HTR-8/SVneo (cell line): ENCODE results near the gene SLBP.

ENCODE experiments used
- DNase-seq: peaks from one replicate; pipeline ENCODE4 v3.0.0; 2011; ENCODE audit warnings: low spot score, mixed read lengths; ENCODE audit not compliant: insufficient read length
- FAIRE-seq: peaks from 2 replicates; lab custom pipeline; 2011; peaks lifted over from hg19 to GRCh38; lab: Jason Lieb, UNC

The SLBP gene

DNA sequence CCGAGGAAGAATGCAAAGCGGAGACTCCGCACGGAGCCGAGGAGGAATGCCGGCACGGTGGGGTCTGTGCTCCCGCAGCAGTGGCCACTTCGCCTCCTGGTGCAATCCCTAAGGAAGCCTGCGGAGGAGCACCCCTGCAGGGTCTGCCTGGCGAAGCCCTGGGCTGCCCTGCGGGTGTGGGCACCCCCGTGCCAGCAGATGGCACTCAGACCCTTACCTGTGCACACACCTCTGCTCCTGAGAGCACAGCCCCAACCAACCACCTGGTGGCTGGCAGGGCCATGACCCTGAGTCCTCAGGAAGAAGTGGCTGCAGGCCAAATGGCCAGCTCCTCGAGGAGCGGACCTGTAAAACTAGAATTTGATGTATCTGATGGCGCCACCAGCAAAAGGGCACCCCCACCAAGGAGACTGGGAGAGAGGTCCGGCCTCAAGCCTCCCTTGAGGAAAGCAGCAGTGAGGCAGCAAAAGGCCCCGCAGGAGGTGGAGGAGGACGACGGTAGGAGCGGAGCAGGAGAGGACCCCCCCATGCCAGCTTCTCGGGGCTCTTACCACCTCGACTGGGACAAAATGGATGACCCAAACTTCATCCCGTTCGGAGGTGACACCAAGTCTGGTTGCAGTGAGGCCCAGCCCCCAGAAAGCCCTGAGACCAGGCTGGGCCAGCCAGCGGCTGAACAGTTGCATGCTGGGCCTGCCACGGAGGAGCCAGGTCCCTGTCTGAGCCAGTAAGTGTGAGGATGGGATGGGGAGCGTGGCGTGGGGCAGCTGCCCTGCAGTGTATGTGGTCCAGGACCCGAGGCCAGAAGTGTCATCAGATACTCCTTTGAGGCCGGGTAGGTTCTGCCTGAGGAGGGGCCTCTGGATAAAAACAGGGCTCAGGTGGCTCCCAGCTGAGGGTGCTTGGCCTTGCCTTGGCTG, 16.2 kb upstream of the SLBP start:
- DNase-seq (no peak), FAIRE-seq (no peak)

DNA sequence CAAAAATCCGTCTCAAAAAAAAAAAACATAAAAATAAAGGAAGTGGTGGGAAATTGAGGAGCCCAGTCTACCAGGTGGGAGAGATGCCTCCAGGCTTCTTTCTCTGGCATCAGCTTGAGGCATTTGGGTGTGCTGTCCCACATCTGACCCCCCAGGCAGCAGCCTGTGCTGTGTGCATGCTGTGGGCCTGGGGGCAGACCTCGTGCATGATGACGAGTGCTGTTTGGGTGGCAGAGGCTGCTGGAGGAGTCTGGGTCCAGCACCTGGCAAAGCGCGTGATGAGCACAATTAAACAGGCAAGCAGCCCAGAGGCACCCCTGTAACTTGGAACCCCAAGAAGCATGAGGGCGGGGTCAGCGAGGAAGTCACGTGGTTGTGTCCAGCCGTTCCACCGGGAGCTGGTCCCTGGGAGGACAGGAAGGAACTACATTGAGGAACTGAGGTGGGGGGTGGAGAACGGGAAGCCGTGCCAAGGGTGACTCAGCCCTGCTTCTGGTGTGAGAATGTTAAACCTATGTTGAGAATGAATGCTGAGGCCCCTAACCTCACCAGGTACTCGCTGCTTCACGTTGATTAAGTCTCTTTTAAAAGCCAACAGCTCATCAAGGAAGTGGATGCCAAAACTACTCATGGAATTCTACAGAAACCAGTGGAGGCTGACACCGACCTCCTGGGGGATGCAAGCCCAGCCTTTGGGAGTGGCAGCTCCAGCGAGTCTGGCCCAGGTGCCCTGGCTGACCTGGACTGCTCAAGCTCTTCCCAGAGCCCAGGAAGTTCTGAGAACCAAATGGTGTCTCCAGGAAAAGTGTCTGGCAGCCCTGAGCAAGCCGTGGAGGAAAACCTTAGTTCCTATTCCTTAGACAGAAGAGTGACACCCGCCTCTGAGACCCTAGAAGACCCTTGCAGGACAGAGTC, 15.3 kb upstream of the SLBP start:
- FAIRE-seq (peak; percentile 84), DNase-seq (peak; percentile 64)

DNA sequence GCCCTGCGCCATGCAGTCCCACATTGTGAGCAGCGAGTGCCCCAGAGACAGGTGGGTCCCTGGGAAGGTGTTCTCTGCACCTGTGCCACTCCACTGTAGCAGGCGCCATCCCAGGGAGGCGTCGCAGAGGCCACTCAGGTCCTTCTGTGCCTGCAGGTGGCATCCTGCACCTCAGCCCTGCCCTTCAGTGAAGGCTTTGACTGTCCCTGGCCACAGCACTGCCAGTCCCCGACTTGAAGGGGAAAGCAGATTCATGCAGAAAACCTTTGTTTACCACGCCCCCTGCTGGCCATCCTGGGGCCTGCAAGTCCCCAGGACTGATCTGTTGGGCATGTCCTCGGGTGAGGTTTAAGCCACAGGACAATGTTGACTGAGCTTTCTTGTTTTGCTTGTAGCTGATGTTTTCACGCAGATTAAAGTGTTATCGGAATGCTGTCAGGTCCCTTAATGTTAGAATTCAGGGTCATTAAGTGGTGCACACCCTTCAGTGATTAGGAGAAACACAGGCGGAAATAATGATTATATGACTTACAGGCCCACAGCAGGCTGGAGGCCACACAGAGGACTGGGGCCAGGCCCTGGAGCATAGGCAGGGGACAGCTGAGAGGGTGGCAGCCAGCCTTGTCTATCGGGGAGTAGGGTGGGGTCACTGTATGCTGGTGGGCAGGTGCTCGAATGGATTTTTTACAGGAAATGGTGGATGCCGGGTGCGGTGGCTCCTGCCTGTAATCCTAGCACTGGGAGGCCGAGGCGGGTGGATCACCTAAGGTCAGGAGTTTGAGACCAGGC, 14.2 kb upstream of the SLBP start:
- FAIRE-seq (peak; percentile 81), DNase-seq (peak; percentile 83)

DNA sequence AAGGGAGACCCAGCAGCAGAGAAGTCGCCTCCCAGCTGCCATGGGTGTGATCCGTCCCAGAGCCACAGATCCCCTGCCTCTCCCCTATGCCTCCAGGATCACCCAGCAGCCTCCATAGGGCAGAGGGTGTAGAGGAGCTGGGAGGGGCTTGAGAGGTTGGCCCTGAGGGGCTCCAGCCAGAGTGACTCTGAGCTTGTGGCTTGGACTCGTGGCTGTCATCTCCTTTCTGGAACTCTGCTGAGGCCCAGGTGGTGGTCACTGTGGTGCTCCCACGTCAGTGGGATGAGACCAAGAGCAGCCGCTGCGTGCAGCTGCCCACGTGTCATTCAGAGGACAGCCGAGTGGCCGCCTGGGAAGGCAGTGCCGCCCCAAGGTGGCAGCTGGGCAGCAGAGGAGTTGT, 13.4 kb upstream of the SLBP start:
- FAIRE-seq = no peak
- DNase-seq = no peak

DNA sequence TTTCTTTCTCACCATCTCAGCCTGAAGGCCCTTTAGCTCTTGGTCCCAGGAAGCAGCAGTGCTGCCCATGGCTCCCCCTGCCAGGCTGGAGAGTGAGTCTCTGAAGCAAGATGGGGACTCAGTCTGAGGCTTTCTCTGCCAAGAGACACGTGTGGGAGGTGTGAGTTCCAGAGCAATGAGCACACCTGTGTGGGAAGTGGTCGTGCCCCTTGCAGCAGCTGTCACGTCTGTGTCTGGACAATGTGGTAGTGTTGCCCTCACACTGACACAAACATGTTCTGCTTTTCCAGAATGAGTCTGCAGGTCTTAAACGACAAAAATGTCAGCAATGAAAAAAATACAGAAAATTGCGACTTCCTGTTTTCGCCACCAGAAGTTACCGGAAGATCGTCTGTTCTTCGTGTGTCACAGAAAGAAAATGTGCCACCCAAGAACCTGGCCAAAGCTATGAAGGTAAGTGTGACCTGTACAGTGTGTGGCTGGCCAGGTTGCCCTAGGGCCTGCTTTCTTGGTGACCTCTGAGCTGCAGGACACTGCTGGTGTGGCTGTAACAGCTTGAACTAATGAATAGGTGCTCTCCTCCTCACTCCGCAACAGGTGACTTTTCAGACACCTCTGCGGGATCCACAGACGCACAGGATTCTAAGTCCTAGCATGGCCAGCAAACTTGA, 11.1 kb upstream of the SLBP start:
- no peak for DNase-seq
- peak; percentile 46 for FAIRE-seq

DNA sequence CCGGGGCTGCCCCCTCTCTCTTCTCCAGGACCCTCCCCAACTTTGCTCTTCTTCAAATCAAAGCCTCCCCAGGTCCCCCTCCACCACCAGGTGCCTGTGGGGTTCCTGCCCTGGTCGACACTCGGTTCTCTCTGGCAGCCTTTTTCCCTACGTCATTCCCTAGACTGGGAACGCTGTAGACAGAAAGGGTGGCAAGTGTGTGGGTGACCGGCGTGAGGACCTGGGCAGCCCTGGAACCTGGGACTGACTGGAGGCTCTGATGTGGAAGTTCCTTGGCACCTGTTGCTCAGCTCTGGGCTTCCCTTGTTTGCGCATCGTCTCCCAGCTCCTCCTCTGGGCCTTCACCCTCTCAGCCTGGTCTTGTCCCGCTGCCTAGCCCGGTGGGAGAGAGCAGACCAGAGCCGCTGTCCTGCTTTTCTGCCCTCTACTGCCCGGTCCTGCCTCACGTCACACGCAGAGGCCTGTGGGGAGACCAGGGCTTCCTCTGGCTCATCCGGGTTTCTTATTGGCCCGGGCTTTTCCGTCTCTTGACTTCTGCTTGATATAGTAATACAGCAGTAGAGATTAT, 10.5 kb upstream of the SLBP start:
- DNase-seq = no peak
- no peak for FAIRE-seq

DNA sequence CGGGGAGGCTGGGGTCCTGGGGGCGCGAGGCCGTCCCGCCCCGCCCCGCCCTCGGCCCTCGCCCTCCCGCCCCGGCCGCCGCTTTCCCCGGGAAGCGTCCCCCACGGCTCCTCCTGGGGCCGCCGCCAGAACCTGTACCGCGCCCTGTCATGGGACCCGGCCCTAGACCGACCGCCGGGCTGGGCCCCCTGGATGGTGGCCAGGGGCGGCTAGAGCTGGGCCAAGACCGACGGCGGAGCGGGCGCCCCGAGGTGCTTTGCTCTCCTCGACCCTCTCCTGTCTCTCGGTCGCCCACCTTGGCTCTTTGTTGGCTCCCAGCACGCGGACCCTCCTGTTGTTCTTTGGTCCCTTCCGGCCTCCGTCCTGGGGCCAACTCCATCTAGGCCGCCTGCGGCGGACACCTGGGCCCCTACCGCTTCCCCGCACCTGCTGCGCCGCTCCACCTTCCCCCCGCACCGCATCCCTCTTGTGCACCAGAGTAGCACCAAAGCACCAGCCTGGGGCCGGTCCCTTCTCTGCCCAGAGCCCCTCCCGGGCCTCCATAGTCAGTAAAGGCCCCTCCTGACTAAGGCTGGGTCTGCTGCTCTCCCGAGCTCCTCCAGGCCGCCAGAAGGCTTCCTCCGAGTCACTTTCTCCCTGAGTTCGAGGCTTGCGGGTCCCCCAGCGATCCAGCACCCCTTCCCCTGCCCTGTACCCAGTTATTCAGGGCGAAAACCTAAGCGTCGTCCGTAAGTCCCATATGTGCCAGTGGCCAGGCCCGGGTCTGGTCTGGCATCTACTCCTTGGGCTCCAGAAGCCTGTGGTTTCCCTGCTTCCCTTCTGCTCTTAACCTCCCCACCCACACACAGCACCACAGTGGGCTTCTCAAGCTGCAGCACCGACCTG, 9.8 kb upstream of the SLBP start:
- FAIRE-seq = no peak
- DNase-seq = no peak

DNA sequence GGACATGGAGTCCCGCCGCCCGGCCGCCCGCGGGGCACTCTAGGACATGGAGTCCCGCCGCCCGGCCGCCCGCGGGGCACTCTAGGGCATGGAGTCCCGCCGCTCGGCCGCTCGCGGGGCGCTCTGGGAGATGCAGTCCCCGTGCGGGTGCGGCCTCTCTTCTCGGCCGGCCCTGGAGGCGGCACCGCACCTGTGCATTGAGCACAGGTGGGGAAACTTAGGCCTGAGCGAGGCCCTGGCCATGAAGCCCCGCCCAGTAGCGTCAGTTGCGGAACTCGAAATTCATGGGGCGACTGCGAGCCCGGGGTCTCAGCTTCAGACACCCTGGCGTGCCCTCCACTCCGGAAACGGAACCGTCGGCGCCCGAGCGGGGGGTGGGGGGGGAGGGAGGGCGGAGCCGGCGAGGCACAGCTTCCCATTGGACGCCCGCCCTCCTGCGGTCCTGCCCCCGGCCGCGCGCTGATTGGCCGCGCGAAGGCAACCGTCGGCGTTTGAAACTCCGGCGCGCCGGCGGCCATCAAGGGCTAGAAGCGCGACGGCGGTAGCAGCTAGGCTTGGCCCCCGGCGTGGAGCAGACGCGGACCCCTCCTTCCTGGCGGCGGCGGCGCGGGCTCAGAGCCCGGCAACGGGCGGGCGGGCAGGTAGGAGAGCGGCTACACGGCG, 9.0 kb upstream of the SLBP start, which contains the start of the genes TACC3 and TMEM129:
TSS of gene TACC3 (plus strand) at position 519 of the 663 bp plus-strand sequence. CDS start 1,901 bp downstream, outside the sequence.
TSS of gene TMEM129 (minus strand) at position 321 of the 663 bp plus-strand sequence. CDS start 486 bp downstream, outside the sequence.
- peak; percentile 94 for FAIRE-seq

DNA sequence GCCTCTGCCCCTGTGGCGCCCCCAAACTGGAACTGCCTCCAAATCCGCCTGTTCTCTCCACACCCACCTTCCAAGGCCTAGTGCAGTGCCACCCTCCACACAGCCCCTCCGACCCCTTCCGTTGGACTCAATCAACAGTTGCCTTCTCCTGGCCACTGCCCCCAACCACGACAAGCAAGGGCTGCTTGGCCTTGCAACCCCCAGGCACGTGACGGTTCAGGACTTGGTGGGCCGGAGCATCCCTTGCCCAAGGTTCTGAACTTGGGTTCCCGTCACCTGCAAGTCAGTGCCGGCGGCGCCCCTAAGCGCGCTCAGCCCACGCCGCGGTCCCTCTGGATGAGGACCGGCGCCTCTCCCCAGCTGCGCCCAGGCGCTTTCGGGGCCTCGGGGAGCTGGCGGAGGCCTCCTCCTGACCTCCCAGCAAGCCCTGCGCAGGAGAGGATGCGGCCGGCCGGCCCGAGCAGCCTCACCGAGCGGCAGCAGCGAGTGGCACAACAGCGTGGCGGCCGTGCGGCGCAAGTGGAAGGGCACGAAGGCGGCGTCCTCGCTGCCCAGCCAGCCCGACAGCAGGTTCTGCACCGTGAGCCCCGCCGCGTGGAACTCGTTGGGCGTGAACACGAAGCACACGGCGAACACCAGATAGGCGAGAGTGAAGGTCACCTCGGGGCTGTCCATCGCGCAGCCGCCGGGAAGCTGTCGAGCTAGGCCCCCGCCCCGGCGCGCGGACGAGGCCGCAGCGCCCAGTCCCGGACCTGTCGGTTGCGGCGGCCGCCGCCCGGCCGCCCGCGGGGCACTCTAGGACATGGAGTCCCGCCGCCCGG, 8.3 kb upstream of the SLBP start:
- FAIRE-seq (peak; percentile 84), DNase-seq (no peak)

More for the DNA sequence above, 9.0 kb upstream of the SLBP start, which contains the start of the genes TACC3 and TMEM129:
- DNase-seq = peak; percentile 96

DNA sequence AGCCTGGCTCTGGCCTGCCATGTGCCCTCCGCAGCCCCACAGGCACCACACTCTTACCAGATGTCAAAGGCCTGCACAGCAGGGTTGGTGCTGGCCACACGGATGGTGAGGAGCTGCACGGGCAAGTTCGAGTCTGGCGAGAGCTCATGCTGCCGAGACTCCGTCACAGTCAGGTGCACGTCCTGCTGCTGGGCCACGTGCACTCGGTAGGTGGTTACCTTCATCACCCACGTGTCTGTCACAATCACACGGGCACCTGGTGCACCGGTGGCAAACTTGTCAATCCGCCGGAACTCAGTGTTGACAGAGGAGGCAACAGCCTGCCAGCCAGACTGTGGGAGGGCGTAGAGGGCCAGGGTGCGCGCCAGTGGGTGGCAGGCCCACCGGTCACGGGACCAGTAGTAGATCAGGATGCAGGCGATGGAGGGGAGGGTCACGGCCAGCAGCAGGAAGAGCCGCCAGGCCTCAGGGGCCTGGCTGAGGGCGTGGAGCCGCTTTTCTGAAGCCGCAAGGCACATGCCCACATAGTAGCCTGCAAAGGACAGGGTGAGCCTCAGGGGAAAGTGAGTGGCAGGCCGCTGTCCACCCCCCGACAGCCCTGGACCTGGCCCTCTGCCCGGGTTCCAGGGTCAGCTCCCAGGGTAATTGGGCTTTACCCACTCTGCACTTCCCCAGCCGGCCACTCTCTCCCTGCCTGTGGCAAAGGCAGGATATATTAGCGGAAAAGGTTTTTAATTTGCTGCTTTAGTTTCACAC, 6.2 kb upstream of the SLBP start:
- FAIRE-seq (no peak), DNase-seq (no peak)

DNA sequence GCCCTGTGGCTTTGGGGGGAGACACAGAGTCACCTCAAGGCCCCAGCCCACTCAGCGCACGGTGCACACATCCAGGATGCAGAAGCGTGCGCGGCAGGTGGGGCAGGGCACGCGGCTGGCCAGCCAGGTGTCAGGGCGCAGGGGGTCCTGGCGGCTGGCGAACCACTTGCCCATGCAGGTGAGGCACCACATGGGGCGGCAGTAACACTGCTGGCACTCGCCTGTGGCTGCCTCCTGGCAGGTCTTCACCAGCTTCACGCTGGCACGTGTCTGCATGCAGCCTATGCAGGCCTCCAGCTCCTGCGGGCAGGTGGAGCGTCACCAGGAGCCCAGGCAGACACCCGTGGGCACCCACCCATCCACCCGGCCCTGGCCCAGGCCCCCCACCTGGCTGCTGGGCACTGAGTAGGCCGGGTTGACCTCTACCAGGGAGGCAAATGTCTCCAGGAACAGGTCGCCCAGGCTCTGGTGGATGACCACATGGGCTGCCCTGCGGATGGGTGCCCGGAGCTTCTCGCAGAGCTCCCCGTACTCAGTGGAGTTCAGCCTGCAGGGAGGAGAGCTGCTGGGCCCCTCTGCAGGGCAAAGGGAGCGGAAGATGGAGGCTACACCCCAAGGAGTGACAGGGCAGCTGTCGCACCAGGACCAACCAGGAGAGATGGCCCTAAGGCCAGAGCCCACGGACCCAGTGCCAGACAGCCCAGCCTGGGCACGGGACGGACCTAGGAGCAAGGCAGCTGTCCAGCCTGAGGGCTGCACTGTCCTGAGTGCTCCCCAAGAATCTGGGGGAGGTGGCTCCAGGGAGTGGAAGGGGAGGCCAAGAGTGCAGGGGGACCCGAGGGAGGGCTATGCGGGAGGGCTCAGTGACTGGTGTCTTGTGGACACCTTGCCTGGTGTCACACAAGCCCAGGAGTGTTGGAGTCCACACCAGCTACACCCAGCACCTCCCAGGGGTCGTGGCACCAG, 5.3 kb upstream of the SLBP start:
- FAIRE-seq (no peak), DNase-seq (no peak)

DNA sequence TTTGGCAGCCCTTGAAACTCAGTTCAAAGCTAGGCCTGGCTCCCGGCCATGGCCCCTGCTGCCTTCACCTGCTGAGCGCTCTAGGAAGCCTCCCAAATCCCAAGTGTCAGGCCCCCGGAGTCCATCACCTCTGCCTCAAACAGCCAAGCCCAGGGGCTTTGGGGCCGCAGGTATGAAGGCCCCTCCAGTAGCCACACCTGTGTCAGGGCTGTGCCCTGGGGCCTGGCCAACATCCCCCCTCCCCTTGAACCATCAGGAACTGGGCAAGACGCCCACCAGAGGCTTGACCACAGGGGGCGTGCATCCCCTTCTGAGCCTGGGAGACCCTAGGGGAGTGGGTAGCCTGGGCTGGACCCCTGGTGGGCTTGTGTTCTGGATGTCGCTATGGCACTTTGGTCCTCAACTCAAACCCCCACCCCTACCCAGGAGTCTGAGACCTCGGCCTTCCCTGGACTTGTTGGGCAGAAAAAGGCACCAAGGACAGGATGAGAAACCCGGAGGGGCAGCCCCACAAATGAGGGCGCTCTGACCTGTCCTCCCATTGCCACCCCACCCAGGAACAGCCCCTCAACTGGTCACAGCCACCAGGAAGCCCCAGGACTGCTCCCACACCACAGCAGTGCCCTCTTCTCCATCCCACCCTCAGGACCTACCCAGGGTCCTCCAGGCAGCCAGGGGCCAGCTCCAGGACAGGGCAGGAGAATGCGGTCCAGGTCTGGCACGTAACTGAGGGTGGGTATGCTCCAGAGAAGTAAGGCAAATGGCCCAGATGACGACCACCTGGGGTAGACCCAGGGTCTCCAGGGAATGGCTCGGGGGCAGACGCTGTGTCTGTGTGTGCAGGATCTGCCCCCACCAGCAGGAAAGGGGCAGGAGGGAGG, 4.2 kb upstream of the SLBP start:
- FAIRE-seq = no peak
- no peak for DNase-seq

DNA sequence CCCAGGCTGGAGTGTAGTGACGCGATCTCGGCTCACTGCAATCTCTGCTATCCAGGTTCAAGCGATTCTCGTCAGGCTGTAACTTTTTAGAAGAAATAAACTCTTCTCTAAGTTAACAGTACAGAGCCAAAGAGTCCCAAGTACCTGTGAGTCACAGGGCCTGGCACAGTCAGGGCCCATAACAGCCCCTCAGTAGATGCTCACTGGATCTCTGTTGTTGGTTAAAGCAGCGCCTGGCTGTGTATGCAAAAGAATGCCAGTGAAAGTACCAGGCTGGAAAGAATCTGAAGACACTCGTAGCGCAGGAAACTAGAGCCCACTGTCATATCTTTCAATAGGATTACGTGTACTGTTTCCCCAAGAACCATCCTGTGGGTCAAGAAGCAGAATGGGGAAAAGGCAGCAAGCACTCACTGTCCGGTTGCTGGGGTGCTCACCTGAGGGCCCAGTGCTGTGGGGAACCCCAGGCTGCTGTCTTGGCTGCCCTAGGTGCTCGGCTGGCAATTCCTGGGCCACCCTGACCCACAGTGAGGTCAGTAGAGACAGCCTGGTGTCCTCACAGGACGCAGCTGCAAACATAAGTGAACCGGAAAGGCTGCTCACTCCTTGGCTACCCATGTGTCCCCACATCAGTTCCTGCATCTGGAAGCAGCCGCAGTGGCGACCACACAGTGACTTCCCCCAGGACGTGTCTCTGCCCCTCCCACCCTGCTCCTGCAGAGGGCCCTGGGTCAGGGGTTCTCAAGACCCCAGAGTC, 3.1 kb upstream of the SLBP start:
- DNase-seq (no peak), FAIRE-seq (no peak)
